ENCODE data around the gene FABP1.

DNA sequence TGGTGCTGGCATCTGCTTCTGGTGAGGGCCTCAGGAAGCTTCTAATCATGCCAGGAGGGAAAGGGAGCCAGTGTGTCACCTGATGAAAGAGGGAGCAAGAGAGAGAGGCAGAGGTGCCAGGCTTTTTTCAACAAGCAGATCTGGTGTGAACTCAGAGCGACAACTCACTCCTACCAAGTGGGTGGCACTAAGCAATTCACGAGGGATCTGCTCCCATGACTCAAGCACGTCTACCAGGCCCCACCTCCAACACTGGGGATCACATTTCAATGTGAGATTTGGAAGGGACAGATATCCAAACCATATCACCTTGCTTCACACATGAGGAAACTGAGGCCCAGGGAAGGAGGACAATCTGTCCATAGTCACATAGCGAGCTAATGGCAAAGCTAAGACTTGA is 19.1 kb downstream of the FABP1 start:
- TF ChIP-seq, protein P1, sequence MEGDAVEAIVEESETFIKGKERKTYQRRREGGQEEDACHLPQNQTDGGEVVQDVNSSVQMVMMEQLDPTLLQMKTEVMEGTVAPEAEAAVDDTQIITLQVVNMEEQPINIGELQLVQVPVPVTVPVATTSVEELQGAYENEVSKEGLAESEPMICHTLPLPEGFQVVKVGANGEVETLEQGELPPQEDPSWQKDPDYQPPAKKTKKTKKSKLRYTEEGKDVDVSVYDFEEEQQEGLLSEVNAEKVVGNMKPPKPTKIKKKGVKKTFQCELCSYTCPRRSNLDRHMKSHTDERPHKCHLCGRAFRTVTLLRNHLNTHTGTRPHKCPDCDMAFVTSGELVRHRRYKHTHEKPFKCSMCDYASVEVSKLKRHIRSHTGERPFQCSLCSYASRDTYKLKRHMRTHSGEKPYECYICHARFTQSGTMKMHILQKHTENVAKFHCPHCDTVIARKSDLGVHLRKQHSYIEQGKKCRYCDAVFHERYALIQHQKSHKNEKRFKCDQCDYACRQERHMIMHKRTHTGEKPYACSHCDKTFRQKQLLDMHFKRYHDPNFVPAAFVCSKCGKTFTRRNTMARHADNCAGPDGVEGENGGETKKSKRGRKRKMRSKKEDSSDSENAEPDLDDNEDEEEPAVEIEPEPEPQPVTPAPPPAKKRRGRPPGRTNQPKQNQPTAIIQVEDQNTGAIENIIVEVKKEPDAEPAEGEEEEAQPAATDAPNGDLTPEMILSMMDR (conservative IDR thresholded peaks at IDR 0.05; ENCODE audit: low read depth, low read length) = no peak
- TF ChIP-seq EZH2 (IDR thresholded peaks at IDR 0.05; ENCODE audit: borderline replicate concordance, low read depth, low read length, poor library complexity, severe bottlenecking) = no peak
